Esophagus muscularis mucosa (tissue), 4 donors: ENCODE measurements around the gene PCDHGA6.

ENCODE experiments used
- CTCF ChIP-seq, 3 experiments: fragments of 200-600 bp in 2 of 3; fragments of 450-650 bp in 1 of 3; sonication (generic) in 2 of 3; IDR thresholded peaks; one replicate each; pipeline ENCODE4 v1.5.1; 2017 to 2019; ENCODE audit warnings: antibody characterized with exemption in 3 of 3, mild to moderate bottlenecking in 2 of 3, moderate library complexity in 1 of 3
- EP300 ChIP-seq: sonication (generic); formaldehyde crosslinking; IDR thresholded peaks from one replicate; pipeline ENCODE4 v1.6.1; 2017; ENCODE audit warnings: antibody characterized with exemption
- POLR2AphosphoS5 ChIP-seq, 2 donors: sonication (generic); formaldehyde crosslinking; IDR thresholded peaks; one replicate each; pipeline ENCODE4 v1.6.1; 2017; ENCODE audit warnings: antibody characterized with exemption in 2 of 2

GRCh38 chr5:141343242-141343952, 30.3 kb upstream of the PCDHGA6 start, which contains the start of gene PCDHGA3:
- peak in 1 of 3 experiments; percentile 15 for TF ChIP-seq CTCF (IDR thresholded peaks at IDR 0.05)
- TF ChIP-seq EP300 = no peak
- TF ChIP-seq POLR2AphosphoS5 (IDR thresholded peaks at IDR 0.05) = no peak
